RWPE2 (cell line): Measurements from ENCODE around the gene SPATA31E1.

Experiments used
- ATAC-seq: fragments of 200-7000 bp; cut with Tn5 transposase; 3 replicates; pipeline ENCODE4 v1.9.1; 2021; ENCODE audit warnings: low read depth
- DNase-seq: peaks from one replicate; pipeline ENCODE4 v3.0.0-alpha.2; 2020; ENCODE audit warnings: low spot score
- H3K27ac ChIP-seq: fragments of 450-650 bp; 2 replicates; pipeline ENCODE4 v1.5.1; 2017; ENCODE audit warnings: mild to moderate bottlenecking; ENCODE audit not compliant: poor library complexity, severe bottlenecking
- H3K27me3 ChIP-seq: fragments of 250-450 bp; sonication (Bioruptor Pico); 2 replicates; pipeline ENCODE4 v1.5.1; 2021; ENCODE audit warnings: mild to moderate bottlenecking, moderate library complexity; ENCODE audit not compliant: insufficient read depth, poor library complexity, severe bottlenecking
- H3K36me3 ChIP-seq: fragments of 250-450 bp; sonication (Bioruptor Pico); 2 replicates; pipeline ENCODE4 v1.5.1; 2020; ENCODE audit warnings: low read depth, mild to moderate bottlenecking, moderate library complexity
- H3K4me1 ChIP-seq: fragments of 250-450 bp; sonication (Bioruptor Pico); 2 replicates; pipeline ENCODE4 v1.5.1; 2021; ENCODE audit warnings: mild to moderate bottlenecking, moderate library complexity; ENCODE audit not compliant: insufficient read depth, poor library complexity, severe bottlenecking
- H3K4me3 ChIP-seq: fragments of 250-450 bp; sonication (Bioruptor Pico); 2 replicates; pipeline ENCODE4 v1.5.1; 2021; ENCODE audit warnings: mild to moderate bottlenecking, moderate library complexity; ENCODE audit not compliant: severe bottlenecking
- H3K9me3 ChIP-seq: fragments of 250-450 bp; sonication (Bioruptor Pico); 2 replicates; pipeline ENCODE4 v1.5.1; 2021; ENCODE audit warnings: mild to moderate bottlenecking, moderate library complexity; ENCODE audit not compliant: severe bottlenecking
- CTCF ChIP-seq: fragments of 450-650 bp; IDR thresholded peaks from one replicate; pipeline ENCODE4 v1.5.1; 2017; ENCODE audit warnings: mild to moderate bottlenecking, moderate library complexity; ENCODE audit not compliant: poor library complexity, severe bottlenecking

The SPATA31E1 gene

DNA sequence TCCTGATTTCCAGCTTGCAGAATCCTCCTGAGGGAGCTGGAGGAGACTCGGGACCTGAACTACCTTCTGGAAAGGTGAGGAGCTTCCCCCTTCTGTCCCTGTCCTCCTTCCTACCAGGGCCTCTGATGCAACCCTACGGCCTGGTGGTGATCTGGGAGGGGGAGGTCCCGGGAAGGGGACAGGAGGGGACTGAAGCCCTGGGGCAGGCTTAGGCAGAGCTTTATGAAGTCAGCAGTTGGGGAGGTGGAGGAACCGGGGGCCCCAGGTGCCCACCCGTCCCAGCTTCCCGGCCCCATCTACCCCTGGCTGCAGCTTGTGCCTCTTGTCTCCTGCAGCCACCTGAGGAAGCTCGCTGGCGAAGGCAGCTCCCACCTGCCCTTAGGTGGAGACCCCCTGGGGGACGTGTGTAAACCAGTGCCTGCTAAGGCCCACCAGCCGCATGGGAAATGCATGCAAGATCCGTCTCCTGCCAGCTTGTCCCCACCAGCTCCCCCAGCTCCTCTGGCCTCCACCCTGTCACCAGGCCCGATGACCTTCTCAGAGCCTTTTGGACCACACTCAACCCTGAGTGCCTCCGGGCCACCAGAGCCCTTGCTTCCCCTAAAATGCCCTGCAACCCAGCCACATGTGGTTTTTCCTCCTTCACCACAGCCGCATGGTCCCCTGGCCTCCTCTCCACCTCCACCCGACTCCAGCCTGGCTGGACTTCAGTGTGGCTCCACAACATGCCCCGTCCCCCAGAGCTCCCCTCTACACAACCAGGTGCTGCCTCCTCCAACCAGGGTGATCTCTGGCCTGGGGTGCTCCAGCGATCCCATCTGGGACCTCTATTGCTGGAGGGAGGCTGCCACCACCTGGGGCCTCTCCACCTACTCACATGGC is 2.1 kb downstream of the SPATA31E1 start:
- Histone ChIP-seq H3K9me3 (no peaks in the 10 kb centered on the region), H3K27ac (no peak overlapping the region), H3K27me3 (no peaks in the 10 kb centered on the region), H3K4me3 (no peak overlapping the region), H3K4me1 (no peaks in the 10 kb centered on the region), H3K36me3 (no peaks in the 10 kb centered on the region)
- ATAC-seq: no peak
- no peak for DNase-seq
- TF ChIP-seq CTCF: no peak

DNA sequence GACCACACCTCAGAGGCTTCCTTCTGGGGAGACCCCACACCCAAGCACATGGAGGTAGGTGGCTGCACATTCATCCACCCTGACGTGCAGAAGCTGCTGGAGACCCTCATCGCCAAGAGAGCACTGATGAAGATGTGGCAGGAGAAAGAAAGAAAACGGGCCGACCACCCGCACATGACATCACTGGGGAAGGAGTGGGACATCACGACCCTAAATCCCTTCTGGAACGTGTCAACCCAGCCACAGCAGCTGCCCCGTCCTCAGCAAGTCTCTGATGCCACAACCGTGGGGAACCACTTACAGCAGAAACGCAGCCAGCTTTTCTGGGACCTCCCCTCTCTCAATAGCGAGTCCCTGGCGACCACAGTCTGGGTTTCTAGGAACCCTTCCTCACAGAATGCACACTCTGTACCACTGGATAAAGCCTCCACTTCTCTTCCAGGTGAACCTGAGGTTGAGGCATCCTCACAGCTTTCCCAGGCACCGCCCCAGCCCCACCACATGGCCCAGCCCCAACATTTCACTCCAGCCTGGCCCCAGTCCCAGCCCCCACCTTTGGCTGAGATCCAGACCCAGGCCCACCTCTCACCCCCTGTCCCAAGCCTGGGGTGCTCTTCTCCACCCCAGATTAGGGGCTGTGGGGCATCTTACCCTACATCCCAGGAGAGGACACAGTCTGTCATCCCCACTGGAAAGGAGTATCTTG is 3.0 kb downstream of the SPATA31E1 start:
- H3K4me3 ChIP-seq: no peak overlapping the region
- no peak for DNase-seq
- TF ChIP-seq CTCF: no peak
- no peaks in the 10 kb centered on the region for H3K36me3 ChIP-seq
- no peaks in the 10 kb centered on the region for H3K9me3 ChIP-seq
- ATAC-seq: no peak
- H3K27me3 ChIP-seq: no peaks in the 10 kb centered on the region
- no peaks in the 10 kb centered on the region for H3K4me1 ChIP-seq
- no peak overlapping the region for H3K27ac ChIP-seq

- no peak overlapping the region for H3K27ac ChIP-seq
- no peaks in the 10 kb centered on the region for H3K36me3 ChIP-seq
- ATAC-seq (no peak), DNase-seq (no peak)
- no peak overlapping the region for H3K4me3 ChIP-seq
- no peak for TF ChIP-seq CTCF
- no peaks in the 10 kb centered on the region for H3K4me1 ChIP-seq
- no peaks in the 10 kb centered on the region for H3K9me3 ChIP-seq
- H3K27me3 ChIP-seq: no peaks in the 10 kb centered on the region
Measured at GRCh38 chr9:87886210-87886932, 3.7 kb downstream of the SPATA31E1 start.

GRCh38 chr9:87886933-87887505 is 4.3 kb downstream of the SPATA31E1 start:
- H3K27ac ChIP-seq: no peak overlapping the region
- no peak for ATAC-seq
- H3K4me3 ChIP-seq: no peak overlapping the region
- no peaks in the 10 kb centered on the region for H3K36me3 ChIP-seq
- no peak for DNase-seq
- no peaks in the 10 kb centered on the region for H3K4me1 ChIP-seq
- no peak for TF ChIP-seq CTCF
- H3K9me3 ChIP-seq: no peaks in the 10 kb centered on the region
- H3K27me3 ChIP-seq: no peaks in the 10 kb centered on the region
